Measurements from ENCODE around the gene FIGNL2.

- TF ChIP-seq CTCF (IDR thresholded peaks at IDR 0.05; ENCODE audit: insufficient read depth, low read depth, low read length) (no peak), EZH2 (IDR thresholded peaks at IDR 0.05; ENCODE audit: insufficient read depth, low read length) (no peak)
These were observed 45.3 kb upstream of the FIGNL2 start for GRCh38 chr12:51893786-51894185.
